GM18907 (cell line): ENCODE measurements around the gene POLR3E.

Experiments used
- ATAC-seq: cut with Tn5 transposase; IDR thresholded peaks from one replicate; pipeline ENCODE4 v1.9.1; 2021; ENCODE audit warnings: mild to moderate bottlenecking, moderate library complexity; ENCODE audit not compliant: unreplicated experiment

Gene POLR3E, protein sequence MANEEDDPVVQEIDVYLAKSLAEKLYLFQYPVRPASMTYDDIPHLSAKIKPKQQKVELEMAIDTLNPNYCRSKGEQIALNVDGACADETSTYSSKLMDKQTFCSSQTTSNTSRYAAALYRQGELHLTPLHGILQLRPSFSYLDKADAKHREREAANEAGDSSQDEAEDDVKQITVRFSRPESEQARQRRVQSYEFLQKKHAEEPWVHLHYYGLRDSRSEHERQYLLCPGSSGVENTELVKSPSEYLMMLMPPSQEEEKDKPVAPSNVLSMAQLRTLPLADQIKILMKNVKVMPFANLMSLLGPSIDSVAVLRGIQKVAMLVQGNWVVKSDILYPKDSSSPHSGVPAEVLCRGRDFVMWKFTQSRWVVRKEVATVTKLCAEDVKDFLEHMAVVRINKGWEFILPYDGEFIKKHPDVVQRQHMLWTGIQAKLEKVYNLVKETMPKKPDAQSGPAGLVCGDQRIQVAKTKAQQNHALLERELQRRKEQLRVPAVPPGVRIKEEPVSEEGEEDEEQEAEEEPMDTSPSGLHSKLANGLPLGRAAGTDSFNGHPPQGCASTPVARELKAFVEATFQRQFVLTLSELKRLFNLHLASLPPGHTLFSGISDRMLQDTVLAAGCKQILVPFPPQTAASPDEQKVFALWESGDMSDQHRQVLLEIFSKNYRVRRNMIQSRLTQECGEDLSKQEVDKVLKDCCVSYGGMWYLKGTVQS

DNA sequence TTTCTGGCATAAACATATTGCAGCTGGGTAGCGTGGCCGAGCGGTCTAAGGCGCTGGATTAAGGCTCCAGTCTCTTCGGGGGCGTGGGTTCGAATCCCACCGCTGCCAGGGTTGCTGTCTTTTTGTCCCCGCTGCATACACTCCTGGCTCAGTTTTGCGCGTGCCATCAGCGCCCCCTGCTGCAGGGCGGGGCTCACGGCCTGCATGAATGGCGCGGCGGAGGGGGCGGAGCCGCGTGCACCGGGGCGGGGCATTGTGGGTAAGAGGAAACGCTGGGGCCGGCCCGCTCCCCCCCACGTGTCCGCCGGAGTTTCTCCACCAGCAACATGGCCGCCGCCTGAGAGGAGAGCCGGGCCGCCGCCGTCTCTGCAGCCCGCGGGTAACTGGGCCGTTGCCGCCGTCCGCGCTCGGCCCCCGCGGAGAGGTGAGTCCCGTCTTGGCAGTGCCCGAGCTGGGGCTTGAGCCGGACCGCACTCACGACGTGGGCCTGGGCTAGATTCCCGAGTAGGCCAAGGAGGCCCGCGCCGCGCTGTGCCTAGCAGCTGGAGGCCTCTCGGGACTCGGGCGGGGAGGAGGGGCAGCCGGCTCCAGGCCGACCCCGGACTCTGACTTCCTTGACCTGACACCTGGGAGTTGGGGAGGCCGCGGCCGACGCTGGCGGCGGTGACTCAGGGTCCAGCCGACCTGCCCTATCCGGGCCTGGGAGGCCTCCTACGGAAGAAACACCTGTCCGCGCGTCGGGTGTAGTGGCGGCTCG is at the start of gene POLR3E:
TSS of gene POLR3E (plus strand) at position 296 of the 757 bp plus-strand sequence. CDS start 5,560 bp downstream, outside the sequence.
- ATAC-seq = peak; percentile 84

DNA sequence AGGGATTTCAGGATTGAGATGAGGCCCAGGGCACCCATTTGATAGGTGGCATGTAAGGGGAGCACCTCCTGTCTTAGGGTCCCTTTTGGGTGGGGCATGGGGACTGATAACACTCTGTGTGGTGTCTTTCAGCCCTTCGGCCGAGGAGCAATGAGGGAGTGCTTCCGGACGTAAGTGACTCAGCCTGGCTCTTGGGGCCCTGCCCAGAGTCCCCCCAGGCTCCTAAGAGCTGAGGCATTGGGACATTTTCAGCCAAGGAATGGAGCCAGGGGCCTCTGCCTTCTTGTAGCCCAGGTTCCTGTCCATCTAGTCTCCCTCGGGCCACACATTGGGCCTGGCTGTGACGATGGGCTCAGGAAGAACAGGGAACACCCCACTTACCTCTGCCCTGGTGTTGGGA is 46.7 kb upstream of the POLR3E start:
- ATAC-seq = no peak

DNA sequence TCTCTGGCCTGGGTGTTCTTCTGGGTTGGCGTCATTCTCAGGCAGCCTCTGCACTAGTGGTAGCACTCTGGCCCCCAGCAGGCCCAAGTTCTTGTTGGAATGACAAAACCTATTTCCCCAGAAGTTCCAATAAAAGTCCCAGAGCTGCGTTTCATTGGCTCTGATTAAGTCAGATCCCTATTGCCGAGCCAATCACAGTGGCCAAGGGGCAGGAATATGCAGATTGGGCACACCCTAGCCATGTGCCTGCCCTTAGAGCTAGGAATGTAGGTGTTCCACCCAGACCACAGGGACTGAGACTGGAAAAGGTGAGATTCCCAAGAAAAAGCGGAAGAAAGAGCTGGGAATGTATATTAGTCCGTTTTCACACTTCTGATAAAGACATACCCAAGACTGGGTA is 44.9 kb upstream of the POLR3E start:
- no peak for ATAC-seq

DNA sequence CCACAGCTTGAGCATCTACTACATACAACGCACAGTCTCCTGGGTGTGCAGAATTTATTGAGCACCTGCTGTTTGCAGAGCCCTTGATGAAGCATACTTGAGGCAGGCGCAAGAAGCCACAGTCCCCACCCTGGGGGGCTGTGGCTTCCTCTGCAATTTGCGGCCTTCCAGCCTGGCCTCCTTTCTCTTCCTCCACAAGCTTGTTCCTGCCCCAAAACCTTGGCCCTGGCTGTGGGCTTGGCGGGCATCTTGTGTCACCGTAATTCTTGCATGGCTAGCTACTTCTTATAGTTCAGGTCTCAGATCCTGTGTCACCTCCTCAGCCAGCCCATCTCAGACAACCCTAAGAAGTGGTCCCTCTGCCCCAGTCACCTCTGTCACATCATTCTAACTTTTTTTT is 43.9 kb upstream of the POLR3E start:
- ATAC-seq = no peak

DNA sequence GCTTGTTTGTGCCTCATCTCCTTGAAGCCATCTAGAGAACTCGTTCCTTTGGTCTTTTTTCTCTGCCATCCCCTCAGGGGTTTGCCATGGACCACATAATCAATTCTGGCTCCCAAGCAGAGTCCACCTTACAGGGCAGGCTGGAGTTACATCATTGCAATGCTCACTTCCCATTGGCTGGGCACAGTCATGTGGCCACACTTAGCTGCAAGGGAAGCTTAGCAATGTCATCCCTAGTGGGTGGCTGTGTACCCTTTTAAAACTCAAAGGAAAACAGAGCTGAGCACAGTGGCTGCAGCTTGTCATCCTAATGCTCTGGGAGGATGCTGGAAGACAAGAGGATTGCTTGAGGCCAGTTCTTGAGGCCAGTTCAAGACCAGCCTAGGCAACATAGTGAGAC is 41.9 kb upstream of the POLR3E start:
- no peak for ATAC-seq

DNA sequence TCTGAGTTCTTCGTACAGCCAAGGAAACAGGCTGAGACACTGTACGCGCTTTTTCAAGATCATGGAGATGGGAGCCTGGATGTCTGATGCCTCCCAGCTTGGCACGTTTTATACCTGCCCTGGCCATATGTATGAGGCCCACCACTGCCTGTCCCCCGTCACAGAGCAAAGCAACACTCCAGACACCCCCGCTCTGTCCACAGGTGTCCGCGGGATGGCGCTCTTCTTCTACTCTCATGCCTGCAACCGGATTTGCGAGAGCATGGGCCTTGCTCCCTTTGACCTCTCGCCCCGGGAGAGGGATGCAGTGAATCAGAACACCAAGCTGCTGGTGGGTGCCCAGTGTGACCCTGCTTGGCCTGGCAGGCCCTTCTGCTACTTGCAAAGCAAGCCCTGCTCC is 39.8 kb upstream of the POLR3E start:
- no peak for ATAC-seq

DNA sequence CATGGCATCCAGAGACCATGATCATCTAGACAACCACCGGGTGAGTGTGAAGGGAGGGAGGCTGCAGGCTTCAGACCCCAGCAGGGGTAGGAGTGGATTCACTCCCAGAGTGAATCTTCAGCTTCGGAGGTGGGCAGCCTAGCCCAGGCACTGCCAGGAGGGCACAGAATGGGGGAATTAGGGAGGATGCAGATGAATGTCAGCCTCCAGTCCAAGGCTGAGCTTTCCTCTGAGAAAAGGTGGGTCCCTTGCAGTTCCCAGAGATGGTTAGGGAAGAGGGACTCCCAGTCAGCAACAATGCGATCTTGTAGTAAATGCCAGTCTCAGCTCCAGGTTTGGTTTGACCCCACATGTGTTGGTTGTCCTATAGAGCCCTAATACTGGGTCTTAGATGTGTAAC is 36.7 kb upstream of the POLR3E start:
- no peak for ATAC-seq

DNA sequence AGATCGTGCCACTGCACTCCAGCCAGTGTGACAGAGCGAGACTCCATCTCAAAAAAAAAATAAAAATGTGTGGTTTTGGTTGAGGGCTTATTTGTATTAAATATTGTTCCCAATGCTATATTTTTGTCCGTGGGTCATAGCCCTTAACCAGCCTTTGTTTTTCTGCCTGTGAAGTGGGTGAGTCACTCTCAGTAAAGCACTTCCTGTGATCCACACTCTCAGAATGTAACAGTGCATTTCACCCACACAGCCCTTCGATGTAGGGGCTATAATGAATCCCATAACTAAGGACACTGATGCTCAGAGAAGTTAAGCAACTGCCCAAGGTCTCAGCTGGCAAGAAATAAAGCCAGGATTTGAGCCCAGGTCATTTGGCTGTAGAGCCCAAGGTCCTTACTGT is 34.7 kb upstream of the POLR3E start:
- no peak for ATAC-seq

DNA sequence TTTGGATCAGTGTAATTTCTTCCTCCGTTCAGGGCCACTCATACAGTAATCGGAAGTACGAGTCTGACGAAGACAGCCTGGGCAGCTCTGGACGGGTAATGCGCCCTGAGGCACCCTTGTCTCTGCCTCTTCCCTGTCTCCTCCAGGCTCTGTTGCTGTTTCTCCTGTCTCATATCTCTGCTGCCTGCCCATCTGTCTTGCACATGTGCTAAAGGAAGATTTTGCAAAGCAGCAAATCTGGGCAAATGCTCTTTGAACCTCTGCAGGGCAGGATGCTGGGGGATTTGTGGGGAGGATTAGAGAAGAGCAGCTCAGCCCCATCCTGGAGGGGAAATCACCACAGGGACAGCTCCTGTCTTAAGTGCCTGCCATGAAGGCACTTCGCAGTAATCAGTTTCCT is 32.4 kb upstream of the POLR3E start:
- no peak for ATAC-seq

DNA sequence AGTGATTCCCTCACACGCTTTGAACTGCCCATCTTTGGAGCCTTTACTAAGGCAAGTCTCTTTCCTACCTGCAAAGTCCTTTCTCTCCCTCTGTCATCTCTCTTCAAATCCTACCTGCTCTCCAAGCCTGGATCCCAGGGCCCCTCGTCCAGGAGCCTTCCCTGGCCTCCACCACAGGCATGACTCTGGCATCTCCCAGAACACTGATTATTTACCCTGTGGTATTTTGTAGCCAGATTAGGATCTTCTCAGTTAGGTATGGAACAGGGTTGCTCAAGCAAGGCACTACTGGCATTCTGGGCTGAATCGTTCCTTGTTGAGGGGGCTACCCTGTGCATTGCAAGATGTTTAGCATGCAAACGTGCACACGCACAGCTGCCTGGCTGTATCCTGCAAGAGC is 31.9 kb upstream of the POLR3E start:
- no peak for ATAC-seq

DNA sequence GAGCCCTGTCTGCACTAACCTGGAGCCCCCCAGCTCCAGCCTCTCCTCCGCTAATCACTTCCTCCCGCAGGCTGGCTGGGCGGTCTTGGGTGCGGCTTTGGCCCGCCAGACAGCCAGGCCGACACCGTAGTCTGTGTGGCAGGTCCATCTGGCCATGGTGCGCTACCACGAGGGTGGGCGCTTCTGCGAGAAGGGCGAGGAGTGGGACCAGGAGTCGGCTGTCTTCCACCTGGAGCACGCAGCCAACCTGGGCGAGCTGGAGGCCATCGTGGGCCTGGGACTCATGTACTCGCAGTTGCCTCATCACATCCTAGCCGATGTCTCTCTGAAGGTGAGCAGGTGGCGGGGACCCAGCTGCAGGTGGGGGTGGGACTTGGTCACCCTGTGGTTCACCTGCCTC is 30.7 kb upstream of the POLR3E start:
- ATAC-seq = no peak

DNA sequence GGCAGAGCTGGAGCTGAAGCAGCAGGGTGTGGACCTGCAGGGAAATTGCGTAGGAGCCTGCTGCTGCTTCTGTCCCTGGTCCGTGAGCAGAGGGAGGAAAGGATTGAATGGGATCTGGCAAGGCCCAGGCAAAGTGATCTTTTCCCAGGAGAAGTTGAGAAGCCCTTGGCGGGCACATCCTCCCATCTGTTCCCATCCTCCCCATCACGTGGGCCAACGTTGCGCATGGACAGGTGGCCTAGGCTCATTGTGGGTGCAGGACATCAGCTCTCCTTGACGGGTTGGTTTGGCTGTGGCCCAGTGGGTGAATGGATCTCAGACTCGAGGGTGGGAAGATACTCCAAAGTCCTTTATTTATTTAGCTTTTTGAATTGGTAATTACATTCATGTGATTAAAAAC is 29.4 kb upstream of the POLR3E start:
- no peak for ATAC-seq

DNA sequence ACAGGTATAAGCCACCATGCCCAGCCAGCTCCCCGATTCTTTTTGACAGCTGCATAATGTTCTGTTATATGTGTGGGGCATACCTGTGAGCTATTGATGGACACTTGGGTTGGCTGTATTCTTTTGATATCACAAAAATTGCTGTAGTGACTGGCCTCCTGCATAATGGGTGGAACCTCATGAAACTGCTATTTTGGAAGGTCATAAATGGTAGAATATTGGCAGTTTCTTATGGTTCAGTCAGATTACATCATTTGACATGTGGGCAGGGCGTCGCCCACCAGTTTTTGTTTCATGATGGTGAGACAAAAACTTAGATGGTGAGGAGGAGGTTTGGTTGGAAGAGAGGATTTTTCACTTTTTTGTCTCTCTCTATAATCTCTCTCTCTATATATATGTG is 26.7 kb upstream of the POLR3E start:
- ATAC-seq = no peak

DNA sequence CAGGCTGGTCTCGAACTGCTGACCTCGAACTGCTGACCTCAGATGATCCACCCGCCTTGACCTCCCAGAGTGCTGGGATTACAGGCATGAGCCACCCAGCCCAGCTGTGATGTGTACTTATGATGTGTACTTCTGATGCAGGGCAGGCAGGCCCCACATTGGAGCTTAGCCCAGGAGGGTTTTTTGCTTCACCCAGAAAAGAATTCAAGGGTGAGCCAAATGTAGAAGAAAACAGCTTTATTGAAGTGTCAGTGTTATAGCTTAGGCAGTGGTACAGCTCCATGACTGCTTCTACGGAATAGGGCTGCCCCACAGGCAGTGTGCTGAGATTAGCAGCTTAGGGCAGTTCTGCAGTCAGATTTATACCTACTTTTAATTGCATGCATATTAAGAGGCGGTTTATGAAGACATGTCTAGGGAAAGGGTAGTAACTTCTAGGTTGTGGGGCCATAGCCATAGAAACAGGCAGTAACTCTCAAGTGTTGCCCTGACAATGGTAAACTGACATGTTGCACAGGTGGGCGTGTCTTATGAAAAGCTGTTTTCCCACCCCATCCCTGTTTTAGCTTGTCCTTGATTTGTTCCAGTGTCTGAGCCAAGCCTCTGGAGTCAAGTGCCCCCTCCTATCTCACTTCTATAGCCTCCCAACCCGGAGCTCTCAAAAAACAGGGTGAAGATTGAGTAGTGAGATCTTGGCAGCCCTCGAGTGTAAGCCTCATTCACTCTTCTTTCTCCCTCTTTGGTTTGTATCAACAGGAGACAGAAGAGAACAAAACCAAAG is 24.1 kb upstream of the POLR3E start:
- no peak for ATAC-seq

DNA sequence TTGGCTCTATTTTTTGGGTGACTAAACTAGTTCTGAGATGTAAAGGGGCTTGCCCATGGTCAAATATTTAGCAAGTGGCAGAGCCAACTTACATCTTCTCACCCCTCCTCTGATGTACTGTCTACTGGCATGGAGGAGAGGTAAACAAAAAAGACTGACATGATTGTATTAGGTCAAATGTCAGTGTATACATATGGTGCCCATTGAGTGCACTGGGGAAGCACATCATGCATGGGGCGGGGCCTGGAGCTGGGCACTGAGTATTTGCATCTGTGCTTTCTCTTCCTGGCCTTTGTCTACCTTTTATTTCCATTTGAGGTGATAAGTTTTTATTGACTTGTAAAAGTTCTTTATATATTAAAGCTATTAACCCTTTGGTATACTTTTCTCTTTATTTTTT is 22.3 kb upstream of the POLR3E start:
- ATAC-seq = no peak

DNA sequence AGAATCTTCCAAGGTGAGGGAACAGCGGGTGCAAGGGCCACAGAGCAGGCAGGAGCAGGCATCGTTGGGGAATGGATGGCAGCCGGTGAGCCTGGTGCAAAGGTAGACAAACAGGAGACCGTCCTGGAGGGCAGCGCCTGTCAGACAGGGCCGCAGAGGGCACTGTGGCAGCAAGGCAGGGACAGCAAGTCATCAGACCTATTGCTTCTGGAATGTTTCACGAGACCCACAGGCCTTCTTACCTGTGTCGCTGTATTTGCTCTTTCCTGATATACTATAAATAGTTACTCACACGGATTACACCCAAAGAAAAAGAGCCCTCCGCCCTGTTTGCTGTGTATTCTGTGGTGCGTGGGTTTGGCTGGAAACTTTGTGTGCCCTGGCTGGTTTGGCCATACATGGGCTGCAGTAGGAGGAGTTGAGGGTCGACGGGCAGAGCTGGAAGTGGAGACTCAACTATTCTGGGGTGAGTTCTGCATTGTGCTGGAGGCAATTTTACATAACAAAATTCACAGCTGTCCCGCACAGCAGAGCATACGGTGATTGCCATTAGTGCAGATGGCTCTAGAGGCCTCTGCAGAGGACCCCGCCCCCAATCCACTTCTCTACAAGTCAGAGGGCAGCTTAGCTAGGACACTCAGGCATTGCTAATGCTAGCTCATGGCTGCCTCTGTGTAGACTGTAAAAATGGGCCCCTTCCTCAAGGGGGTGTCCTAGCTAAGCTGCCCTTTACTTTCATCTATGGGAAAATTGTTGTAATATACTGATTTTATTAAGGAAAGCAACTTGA is 18.6 kb upstream of the POLR3E start:
- ATAC-seq = no peak

DNA sequence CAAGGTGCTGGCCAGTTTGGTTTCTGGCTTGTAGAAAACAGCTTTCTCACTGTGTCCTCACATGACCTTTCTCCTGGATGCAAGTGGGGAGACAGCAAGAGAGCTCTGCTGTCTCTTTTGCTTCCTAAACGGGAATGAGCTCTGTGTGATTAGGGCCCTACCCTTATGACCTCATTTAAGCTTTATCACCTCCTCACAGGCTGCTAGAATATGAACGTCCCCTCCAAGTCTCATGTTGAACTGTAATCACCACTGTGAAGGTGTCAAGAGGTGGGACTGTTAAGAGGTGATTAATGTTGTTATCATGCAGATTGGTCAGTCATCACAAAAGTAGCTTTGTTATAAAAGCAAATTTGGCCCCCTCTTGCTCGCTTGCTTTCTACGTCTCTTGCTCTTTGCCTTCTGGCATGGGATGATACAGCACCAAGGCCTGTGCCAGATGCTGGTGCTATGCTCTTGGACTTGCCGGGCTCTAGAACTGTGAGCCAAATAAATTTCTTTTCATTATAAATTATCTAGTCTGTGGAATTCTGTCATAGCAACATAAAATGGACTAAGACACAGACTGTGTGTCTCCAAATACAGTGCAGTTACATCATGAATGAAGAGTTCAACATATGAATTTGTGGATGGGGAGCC is 14.8 kb upstream of the POLR3E start:
- no peak for ATAC-seq

DNA sequence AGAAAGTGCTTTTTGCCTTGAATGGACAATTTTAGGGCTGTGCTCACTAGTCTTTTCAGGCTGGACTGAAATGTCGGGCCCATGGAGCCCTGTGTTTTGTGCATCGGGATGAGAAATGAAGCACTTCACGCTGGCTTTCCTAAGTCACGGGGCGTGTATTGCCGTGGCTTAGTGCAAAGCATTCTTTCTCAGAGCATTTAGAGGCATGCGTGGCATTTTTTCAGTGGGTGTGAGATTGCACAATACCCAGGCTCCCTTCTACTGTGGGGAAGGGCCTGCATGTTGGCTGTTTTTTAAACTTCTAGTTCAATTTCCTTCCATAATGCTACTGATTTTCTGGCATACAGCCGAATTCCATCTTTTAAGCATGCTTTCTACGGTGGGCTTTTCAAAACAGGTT is 12.6 kb upstream of the POLR3E start:
- ATAC-seq = no peak

DNA sequence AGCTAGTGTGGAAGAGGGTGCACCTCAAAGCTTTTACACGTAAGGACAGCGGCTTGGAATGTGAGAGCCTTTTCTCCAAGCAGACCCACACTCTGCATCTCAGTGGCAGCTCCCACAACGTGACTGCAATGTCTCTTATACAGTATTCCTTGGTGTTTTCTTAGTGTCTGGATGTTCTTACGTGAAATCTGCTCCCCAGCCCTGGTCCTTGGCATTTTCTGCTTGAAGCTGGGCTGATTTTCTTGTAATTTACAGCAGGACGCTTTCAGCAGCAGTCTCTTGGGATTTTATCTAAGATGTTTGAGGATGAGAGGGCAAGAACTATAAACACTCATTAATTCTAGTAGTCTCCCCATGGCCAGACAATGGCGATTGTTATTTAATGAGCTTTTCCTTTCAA is 12.1 kb upstream of the POLR3E start:
- no peak for ATAC-seq

DNA sequence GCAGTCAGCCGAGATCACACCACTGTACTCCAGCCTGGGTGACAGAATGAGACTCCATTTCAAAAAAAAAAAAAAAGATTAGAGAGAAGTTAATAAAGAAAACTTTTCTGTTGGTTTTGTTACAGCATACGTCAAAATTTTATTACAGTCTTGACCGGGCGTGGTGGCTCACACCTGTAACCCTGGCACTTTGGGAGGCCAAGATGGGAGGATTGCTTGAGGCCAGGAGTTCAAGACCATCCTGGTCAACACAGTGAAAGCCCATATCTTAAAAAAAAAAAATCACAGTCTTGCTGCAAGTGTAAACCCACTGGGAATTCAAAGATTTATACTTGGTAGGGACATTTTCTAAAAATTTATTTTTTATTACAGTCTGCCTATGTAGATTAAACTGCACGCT is 6.2 kb upstream of the POLR3E start:
- no peak for ATAC-seq
